ENCODE results near the gene ST3GAL3. TPM values are rescaled to one million over a fixed set of nuclear protein-coding genes. Genes with fewer than 3 reads are reported as not detected.

The ST3GAL3 gene
- total RNA-seq, 1 donor from 2014 or later, result 29.3 TPM

DNA sequence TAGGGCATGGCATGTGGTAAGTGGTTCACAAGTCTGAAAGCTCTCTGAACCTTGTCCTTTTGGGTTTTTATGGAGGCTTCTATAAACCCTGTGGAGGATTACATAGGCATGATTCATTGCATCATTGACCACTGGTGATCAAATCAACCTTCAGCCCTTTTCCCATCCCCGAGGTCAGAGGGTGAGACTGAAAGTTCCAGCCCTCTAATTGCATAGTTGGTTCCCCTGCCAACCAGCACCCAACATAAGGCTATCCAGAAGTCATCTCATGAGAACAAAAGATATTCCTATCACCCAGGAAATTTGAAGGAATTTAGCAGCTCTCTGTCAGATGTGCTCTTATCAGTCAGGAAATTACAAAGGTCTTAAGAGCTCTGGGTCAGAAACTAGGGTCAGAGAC, 136.8 kb downstream of the ST3GAL3 start:
- DNase-seq (ENCODE audit: extremely low read depth, low read depth, low spot score), result no peak

DNA sequence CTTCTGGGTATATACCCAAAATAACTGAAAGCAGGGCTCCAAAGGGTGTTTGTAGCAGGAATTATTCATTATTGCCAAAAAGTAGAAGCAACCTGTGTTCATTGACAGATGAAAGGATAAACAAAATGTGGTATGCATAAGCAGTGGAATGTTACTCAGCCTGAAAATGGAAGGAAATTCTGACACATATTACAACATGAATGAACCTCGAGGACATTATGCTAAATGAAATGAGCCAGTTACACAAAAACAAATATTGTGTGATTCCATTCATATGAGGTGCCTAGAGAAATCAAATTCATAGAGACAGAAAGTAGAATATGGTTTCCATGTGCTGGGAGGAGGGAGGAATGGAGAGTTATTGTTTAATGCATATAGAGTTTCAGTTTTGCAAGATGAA, 140.0 kb downstream of the ST3GAL3 start:
- no peak for DNase-seq (ENCODE audit: extremely low read depth, low read depth, low spot score)

GRCh38 chr1:43847882-43848281, 140.5 kb downstream of the ST3GAL3 start:
- DNase-seq (ENCODE audit: extremely low read depth, low read depth, low spot score), result no peak

DNA sequence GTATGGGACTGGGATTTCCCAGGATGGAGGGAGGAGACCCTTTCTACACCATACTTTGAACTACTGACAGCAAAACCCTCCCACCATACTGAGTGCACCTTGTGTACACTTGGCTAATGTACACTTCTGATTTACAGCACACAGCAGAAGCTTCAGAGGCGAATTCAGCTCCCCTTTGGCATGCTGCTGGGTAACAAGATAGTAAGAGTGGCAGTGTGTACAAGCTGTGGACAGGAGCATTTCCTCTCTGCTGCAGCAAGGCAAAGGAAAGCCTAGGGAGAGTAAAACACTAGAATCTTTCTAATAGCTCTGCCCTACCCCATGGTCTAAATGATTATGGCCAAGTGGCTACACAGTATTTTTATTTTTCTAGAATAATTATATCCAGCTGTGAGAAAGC, 142.3 kb downstream of the ST3GAL3 start:
- no peak for DNase-seq (ENCODE audit: extremely low read depth, low read depth, low spot score)

DNA sequence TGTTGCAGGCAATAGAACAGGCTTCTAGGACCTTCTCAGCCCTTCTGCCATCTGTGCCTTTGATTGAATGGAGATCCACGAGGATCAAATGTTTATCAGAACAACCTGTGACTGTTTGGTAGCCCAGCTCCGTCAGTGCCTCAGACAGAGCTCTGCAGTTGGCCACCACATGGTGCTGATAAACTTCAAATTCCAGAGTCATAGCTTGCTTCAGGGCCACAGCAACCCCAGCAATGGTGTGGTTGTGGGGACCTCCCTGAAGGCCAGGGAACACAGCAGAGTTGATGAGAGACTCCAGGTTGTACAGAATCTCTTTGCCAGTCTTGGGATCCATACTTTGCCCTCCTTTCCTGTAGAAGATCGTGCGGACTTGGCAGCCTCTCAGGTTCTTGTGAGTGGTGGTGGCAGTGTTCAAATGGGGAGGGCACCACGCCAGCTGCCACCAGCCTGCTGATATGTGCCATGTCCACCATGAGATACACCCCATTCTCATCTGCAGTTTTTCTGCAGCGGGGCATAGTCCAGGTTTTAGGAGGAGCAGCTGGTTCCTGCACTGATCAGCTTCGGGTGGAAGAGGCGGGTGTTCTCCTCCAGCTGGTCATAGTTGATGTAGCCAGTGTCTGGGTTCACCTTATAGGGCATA, 143.4 kb downstream of the ST3GAL3 start:
- DNase-seq (ENCODE audit: extremely low read depth, low read depth, low spot score), result no peak

GRCh38 chr1:43851561-43852338, 144.4 kb downstream of the ST3GAL3 start:
- no peak for DNase-seq (ENCODE audit: extremely low read depth, low read depth, low spot score)

- DNase-seq (ENCODE audit: extremely low read depth, low read depth, low spot score), result peak; percentile 27
Measured at GRCh38 chr1:43853161-43853921, 146.0 kb downstream of the ST3GAL3 start.

DNA sequence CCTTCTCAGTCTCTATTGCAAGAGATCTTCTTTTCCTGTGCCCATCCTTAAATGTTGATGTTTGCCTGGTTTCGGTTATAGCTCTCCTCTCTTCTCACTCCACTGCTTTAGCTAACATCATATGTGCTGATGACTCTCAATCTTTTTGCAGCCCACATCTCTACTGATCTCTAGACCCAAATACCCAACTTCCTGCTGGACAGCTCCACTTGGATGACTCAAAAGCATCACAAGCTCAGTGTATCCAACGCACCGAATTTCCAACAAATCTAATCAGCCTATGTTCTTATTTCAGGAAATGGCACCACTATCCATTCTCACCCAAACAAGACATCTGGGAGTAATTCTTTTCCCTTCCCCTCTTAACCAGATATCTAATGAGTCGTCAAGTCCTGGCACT, 147.1 kb downstream of the ST3GAL3 start:
- DNase-seq (ENCODE audit: extremely low read depth, low read depth, low spot score), result no peak

DNA sequence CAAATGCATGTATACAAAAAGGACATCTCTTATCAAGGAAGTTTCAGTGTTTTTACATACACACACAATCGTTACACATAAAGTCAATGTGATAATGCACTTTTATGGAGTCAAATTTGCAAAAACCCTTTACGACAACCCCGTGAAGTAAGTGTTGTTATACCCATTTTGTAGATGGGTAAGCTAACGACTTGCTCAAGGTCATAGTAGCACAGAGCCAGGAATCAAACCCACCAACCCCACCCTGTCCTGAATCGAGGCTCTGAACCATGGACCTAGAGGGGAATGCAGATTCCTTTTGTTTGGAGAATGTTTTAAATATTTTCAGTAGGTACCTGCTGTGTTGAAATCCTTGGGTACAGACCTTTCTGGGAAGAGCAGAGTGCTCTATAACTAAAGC, 148.9 kb downstream of the ST3GAL3 start:
- DNase-seq (ENCODE audit: extremely low read depth, low read depth, low spot score), result no peak

DNA sequence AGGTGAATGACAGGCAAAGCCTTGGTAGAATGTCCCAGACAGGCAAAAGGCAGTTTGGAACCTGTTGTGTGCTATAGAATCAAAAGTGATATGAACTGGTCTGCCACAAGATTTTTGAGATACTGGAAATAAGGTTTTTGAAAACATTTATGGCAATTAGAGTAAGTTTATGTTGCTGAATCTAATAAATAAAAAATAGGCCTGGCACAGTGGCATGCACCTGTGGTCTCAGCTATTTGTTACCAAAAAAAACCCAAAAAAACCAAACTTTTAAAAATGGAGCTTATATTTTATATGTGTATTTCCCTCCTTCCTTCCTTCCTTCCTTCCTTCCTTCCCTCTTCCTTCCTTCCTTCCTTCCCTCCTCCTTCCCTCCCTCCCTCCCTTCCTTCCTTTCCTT, 149.8 kb downstream of the ST3GAL3 start:
- DNase-seq (ENCODE audit: extremely low read depth, low read depth, low spot score), result no peak

GRCh38 chr1:43858324-43858723, 151.0 kb downstream of the ST3GAL3 start:
- no peak for DNase-seq (ENCODE audit: extremely low read depth, low read depth, low spot score)

DNA sequence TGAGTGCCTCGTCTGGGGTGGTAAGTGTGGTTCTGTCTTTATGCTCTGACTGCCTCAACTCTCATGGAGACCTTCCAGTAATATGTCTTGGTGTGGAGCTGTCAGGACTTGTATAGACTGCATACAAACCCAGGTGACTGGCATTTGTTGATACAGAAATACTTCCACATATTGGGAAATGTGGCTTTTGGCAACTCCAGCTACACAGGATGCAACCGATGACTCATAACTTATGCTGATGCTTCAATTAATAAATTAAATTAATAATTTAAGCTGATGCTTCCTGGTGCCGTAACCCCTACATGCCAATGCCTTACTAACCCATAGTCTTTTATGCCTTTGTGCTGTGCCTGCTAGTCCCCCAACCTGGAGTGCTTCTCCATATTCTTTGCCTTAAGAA, 154.0 kb downstream of the ST3GAL3 start:
- DNase-seq (ENCODE audit: extremely low read depth, low read depth, low spot score), result peak; percentile 16

- DNase-seq (ENCODE audit: extremely low read depth, low read depth, low spot score), result no peak
Measured at GRCh38 chr1:43861988-43862735, 154.8 kb downstream of the ST3GAL3 start.

DNA sequence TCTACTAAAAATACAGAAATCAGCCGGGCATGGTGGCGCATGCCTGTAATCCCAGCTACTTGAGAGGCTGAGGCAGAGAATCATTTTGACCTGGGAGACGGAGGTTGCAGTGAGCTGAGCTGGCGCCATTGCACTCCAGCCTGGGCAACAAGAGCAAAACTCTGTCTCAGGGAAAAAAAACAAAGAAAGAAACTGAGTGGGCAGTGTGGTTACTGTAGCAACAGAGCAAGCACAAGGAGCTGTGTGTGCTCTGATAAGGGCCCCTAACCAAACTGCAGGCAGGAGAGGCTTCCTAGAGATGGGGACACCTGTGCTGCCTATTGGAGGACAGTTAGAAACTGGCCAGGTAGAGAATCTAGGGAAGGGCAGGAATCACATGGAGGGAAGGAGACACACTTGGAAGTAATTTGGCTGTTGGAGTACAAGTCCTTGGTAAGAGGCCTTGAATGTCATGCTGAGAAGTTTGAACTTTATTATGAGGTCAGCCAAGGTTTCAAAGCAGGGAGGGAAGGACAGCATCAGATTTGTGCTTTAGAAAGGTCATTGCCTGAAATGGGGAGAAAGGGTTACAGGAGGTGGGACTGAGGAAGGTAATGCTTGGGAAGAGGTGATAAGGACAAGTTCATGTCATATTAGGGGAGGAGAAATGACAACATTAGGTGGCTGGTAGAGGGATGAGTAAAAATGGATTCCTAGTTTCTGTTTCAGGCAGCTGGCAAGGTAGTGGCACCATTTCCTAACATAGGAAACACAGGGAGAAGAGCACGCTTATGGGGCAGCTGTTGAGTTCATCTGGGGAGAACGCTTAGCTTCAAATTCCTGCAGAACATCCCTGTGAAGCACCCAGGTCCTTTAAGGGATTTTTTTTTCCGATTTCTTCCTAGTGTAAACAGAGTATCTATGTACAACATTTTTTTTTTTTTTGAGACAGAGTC, 157.0 kb downstream of the ST3GAL3 start:
- no peak for DNase-seq (ENCODE audit: extremely low read depth, low read depth, low spot score)

- no peak for DNase-seq (ENCODE audit: extremely low read depth, low read depth, low spot score)
Measured at GRCh38 chr1:43866201-43866600, 158.9 kb downstream of the ST3GAL3 start.

GRCh38 chr1:43867976-43868740, 160.8 kb downstream of the ST3GAL3 start:
- no peak for DNase-seq (ENCODE audit: extremely low read depth, low read depth, low spot score)

- DNase-seq (ENCODE audit: extremely low read depth, low read depth, low spot score), result no peak
Measured at GRCh38 chr1:43868741-43869067, 161.4 kb downstream of the ST3GAL3 start.

DNA sequence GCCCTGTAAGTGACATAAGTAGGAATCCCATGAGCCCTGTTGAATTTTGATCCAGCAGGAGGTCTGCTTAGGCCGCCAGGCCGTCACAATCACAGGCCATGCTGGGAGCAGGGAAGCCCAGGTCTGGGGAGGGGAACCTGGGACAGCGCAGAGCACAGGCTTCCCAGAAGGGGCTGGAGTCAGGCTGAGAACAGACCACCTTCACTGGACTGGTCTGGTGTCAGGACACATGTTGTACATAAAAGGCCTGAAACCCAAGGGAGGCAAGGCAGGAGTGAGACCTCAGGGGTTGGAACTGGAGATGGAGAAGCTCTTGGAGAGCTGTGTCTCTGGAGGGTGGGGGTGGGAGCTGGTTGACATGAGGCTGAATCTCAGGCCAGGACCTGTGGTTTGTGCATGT, 163.0 kb downstream of the ST3GAL3 start:
- no peak for DNase-seq (ENCODE audit: extremely low read depth, low read depth, low spot score)

DNA sequence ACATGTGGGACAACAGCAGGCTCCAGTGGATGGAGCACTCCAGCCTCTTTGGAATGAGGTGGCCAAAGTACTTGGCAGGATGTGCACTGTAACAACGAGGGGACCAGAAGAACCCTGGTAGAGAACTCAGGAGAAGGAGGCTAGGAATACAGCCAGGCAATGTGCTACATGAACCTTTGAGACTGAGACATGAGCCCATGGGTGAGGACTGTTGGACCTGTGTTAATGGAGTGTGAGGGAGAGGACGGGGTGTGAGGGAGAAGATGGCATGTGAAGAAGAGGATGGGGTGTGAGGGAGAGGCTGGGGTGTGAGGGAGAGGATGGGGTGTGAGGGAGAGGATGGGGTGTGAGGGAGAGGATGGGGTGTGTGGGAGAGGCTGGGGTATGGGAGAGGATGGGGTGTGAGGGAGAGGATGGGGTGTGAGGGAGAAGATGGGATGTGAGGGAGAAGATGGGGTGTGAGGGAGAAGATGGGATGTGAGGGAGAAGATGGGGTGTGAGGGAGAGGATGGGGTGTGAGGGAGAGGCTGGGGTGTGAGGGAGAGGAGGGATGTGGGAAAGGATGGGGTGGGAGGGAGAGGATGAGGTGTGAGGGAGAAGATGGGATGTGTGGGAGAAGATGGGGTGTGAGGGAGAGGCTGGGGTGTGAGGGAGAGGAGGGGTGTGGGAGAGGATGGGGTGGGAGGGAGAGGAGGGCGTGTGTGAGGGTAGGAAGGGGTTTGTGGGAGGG, 164.0 kb downstream of the ST3GAL3 start:
- DNase-seq (ENCODE audit: extremely low read depth, low read depth, low spot score), result no peak

Measured in glomerular endothelial cell (primary cell).